A673 (cell line): ENCODE measurements around the gene CIART. TPM values are rescaled to one million over a fixed set of nuclear protein-coding genes. Genes with fewer than 3 reads are reported as not detected.

Experiments
- BruUV-seq: library from RNA; stranded (reverse); fragments of 400-500 nt; replicated peaks from 2 replicates; lab custom pipeline; 2021; lab: Mats Ljungman, UMichigan
- CTCF ChIA-PET: fragments of 300-600 bp; sonication (Branson Sonifier 250); formaldehyde crosslinking; loops from one replicate; lab custom pipeline; 2022; ENCODE audit warnings: antibody characterized with exemption; lab: Charles Lee
- POLR2A ChIA-PET: fragments of 300-600 bp; sonication (Branson Sonifier 250); formaldehyde crosslinking; loops from one replicate; lab custom pipeline; 2022; ENCODE audit warnings: antibody characterized with exemption; ENCODE audit not compliant: low non-redundant PET; lab: Charles Lee
- DNase-seq: peaks from one replicate; pipeline ENCODE4 v3.0.0-alpha.2; 2015; ENCODE audit warnings: low spot score
- H3K27ac ChIP-seq: fragments of 200-600 bp; sonication (generic); 2 replicates; pipeline ENCODE4 v1.5.1; 2016; ENCODE audit warnings: mixed run types, low read depth, mild to moderate bottlenecking, mixed read lengths, antibody characterized with exemption, low read length; ENCODE audit not compliant: poor library complexity, severe bottlenecking
- H3K27me3 ChIP-seq: fragments of 200-600 bp; sonication (generic); replicated peaks from 2 replicates; pipeline ENCODE4 v1.6.1; 2017; ENCODE audit warnings: mixed run types, low read depth, mild to moderate bottlenecking, mixed read lengths, antibody characterized with exemption, low read length; ENCODE audit not compliant: insufficient read depth, poor library complexity
- H3K36me3 ChIP-seq: fragments of 200-600 bp; sonication (generic); 2 replicates; pipeline ENCODE4 v1.6.1; 2016; ENCODE audit warnings: mixed run types, mild to moderate bottlenecking, mixed read lengths, antibody characterized with exemption, low read length; ENCODE audit not compliant: insufficient read depth, poor library complexity, severe bottlenecking
- H3K4me1 ChIP-seq: fragments of 200-600 bp; sonication (generic); 2 replicates; pipeline ENCODE4 v1.6.1; 2017; ENCODE audit warnings: mixed run types, mild to moderate bottlenecking, mixed read lengths, antibody characterized with exemption, low read length; ENCODE audit not compliant: insufficient read depth, poor library complexity, severe bottlenecking
- H3K4me3 ChIP-seq: fragments of 200-600 bp; sonication (generic); 2 replicates; pipeline ENCODE4 v1.5.1; 2016; ENCODE audit warnings: low read depth, mixed run types, mild to moderate bottlenecking, mixed read lengths, low read length; ENCODE audit not compliant: poor library complexity, severe bottlenecking
- H3K9me3 ChIP-seq: fragments of 200-600 bp; sonication (generic); 2 replicates; pipeline ENCODE4 v1.6.1; 2016; ENCODE audit warnings: mixed run types, low read depth, mild to moderate bottlenecking, mixed read lengths, antibody characterized with exemption, low read length; ENCODE audit not compliant: poor library complexity, severe bottlenecking
- EZH2 ChIP-seq: fragments of 200-600 bp; sonication (generic); IDR thresholded peaks from 2 replicates; pipeline ENCODE4 v1.6.1; 2017; ENCODE audit warnings: borderline replicate concordance, low read depth, mild to moderate bottlenecking, mixed read lengths, antibody characterized with exemption, low read length; ENCODE audit not compliant: poor library complexity, severe bottlenecking
- intact Hi-C: fragments of 100-400 bp; cut with micrococcal nuclease; formaldehyde crosslinking; loops from one replicate; pipeline ENCODE4 v1.10.0; 2022; ENCODE audit not compliant: unreplicated experiment
- total RNA-seq: library from RNA; stranded (reverse); gene quantifications from 2 replicates; pipeline ENCODE4 v1.2.3, GENCODE V29; 2021
- TF ChIP-seq, protein P1 (sequence below): fragments of 300-800, 200-600 bp; sonication (generic); conservative IDR thresholded peaks from 2 replicates; pipeline ENCODE4 v1.5.1; 2017; ENCODE audit warnings: low read depth, mild to moderate bottlenecking, antibody characterized with exemption, low read length, moderate library complexity, mixed read lengths

The CIART gene
- total RNA-seq, 1 experiment from 2014 or later = 3.5 TPM

DNA sequence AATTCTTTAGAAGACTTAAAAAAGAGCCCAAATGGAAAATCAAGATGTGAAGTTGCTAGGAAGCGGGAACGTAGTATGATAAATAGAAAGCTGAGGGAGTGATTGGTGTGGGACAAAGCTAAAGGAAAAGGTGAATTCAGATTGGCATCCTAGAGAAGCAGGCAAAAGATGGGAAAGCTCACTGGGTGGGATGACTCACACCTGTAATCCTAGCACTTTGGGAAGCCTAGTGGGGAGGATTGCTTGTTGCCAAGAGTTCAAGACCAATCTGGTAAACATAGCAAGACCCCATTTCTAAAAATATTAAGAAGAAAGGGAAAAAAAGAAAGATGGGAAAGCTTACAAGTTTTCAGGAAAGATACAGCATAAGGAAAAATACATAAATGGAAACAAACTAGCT lies 13.1 kb downstream of the CIART start:
- Histone ChIP-seq H3K27me3 (no peaks in the 10 kb centered on the region), H3K9me3 (no peaks in the 10 kb centered on the region), H3K36me3 (peaks cover 37% of the 10 kb centered on the region), H3K4me1 (peaks cover 20% of the 10 kb centered on the region), H3K27ac (no peak overlapping the region), H3K4me3 (no peak overlapping the region)
- ChIA-PET POLR2A (no interaction called here), CTCF (no interaction called here)
- DNase-seq = no peak
- TF ChIP-seq, protein P1, sequence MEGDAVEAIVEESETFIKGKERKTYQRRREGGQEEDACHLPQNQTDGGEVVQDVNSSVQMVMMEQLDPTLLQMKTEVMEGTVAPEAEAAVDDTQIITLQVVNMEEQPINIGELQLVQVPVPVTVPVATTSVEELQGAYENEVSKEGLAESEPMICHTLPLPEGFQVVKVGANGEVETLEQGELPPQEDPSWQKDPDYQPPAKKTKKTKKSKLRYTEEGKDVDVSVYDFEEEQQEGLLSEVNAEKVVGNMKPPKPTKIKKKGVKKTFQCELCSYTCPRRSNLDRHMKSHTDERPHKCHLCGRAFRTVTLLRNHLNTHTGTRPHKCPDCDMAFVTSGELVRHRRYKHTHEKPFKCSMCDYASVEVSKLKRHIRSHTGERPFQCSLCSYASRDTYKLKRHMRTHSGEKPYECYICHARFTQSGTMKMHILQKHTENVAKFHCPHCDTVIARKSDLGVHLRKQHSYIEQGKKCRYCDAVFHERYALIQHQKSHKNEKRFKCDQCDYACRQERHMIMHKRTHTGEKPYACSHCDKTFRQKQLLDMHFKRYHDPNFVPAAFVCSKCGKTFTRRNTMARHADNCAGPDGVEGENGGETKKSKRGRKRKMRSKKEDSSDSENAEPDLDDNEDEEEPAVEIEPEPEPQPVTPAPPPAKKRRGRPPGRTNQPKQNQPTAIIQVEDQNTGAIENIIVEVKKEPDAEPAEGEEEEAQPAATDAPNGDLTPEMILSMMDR = no peak
- TF ChIP-seq EZH2 = no peak
- BruUV-seq = TSS peak; percentile 26
- intact Hi-C loops = no loop called here

DNA sequence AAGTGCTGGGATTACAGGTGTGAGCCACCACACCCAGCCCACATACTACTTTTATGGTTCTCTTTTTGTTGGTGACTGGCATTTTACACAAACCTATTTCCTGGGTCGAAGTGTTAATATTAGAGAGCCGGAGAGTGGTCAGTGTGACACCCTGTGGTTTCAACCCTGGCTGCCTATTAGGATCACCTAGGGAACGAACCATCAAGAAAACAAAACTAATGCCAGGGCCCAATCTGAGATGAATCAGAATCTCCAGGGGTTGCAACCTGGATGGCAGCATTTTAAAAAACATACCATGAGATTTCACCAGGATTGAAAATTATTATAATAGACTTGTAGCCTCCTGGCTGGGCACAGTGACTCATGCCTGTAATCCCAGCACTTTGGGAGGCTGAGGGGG lies 17.4 kb downstream of the CIART start:
- intact Hi-C loops = no loop called here
- DNase-seq = no peak
- BruUV-seq = no TSS peak
- ChIA-PET POLR2A (no interaction called here), CTCF (no interaction called here)
- Histone ChIP-seq H3K9me3 (no peaks in the 10 kb centered on the region), H3K4me3 (no peak overlapping the region), H3K27ac (no peak overlapping the region), H3K4me1 (peaks cover 8% of the 10 kb centered on the region), H3K36me3 (peaks cover 62% of the 10 kb centered on the region), H3K27me3 (no peaks in the 10 kb centered on the region)
- TF ChIP-seq, protein P1 = no peak
- TF ChIP-seq EZH2 = no peak

DNA sequence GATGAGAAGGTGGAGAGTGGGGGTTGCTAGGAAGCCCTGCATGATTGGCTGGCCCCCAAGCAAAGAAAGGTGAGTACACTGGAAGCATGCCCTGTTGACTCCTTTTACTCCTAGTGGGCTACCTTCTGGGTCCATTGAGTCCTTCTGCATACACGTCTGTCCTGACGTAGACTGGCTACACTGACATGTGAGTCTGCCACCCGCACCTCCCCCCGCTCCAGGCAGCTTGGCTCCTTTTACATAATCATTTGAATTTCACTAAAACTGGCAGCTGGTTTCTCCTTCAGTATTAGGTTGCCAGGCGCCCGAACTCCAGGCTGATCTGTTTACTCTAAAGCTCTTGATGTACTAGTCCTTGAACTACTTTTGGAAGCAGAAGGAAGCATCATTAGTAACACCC lies 20.0 kb downstream of the CIART start:
- Histone ChIP-seq H3K9me3 (no peaks in the 10 kb centered on the region), H3K4me3 (no peak overlapping the region), H3K4me1 (no peaks in the 10 kb centered on the region), H3K27ac (no peak overlapping the region), H3K36me3 (peaks cover 47% of the 10 kb centered on the region), H3K27me3 (no peaks in the 10 kb centered on the region)
- intact Hi-C loops = no loop called here
- CTCF ChIA-PET = no interaction called here
- POLR2A ChIA-PET = no interaction called here
- no peak for DNase-seq
- TF ChIP-seq EZH2 = no peak
- TF ChIP-seq, protein P1 = no peak
- no TSS peak for BruUV-seq
